K562 treated with DMSO at 1 percent for 12 hours (cell line): ENCODE data around the gene MACROD2. TPM values are rescaled to one million over a fixed set of nuclear protein-coding genes. Genes with fewer than 3 reads are reported as not detected.

Experiments
- total RNA-seq: library from RNA; unstranded; fragments of 300-600 nt; gene quantifications from 2 replicates; pipeline ENCODE4 v1.2.3, GENCODE V29; 2022; ENCODE audit not compliant: insufficient read depth

MACROD2 gene
- not detected in 2 replicates for total RNA-seq

GRCh38 chr20:13995086-13995665 lies at the start of gene MACROD2:
Gene MACROD2 (plus strand): TSS chr20:13995516.

DNA sequence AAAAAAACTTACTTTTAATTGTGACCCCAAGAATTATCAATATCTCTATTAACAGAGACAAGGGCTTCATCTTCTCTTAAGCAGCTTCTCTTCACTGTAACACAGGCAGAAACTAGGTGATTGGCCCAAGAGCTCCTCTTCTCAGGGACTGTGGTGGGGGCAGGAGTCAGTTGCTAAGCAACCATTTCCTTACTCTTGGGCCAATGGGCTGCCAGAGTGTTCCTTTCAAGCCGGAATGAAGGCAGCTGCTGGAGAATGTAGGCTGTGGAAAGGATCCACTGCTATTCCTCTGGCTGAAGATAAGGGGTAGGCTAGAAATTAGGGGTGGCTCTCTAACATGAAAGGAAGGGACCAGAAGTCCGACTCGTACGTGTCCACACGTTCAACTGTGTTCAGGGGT lies 4.9 kb upstream of the MACROD2 start, which contains the start of gene SEL1L2:
SEL1L2 (minus strand) TSS at position 150 of the 400 bp plus-strand sequence; CDS start at position 70, 80 bp downstream.

GRCh38 chr20:14337400-14338171 lies 342.3 kb downstream of the MACROD2 start, which contains the start of gene FLRT3:
Gene FLRT3 (minus strand): TSS chr20:14337612. CDS start chr20:14327506, 10,106 bp downstream.

Other genes with a start within 250 kb of the MACROD2 start
- 4.8 and 6.5 TPM in 2 replicates for gene ESF1, start 210.6 kb upstream of the MACROD2 start, total RNA-seq
- gene NDUFAF5, start 210.5 kb upstream of the MACROD2 start, total RNA-seq = 4.9 and 6.0 TPM in 2 replicates
- not detected in 2 replicates for gene SEL1L2, start 4.9 kb upstream of the MACROD2 start, total RNA-seq